Neural cell (in vitro differentiated cells): ENCODE data around the gene KDM8. TPM values are rescaled to one million over a fixed set of nuclear protein-coding genes. Genes with fewer than 3 reads are reported as not detected.

Experiments
- H2AFZ ChIP-seq: fragments of 200-600, 300-800 bp; sonication (generic), shearing (Covaris generic); 2 replicates; pipeline ENCODE4 v1.6.0; 2014; ENCODE audit warnings: low read depth, mild to moderate bottlenecking, antibody characterized with exemption, low read length, moderate library complexity
- H3F3A ChIP-seq: fragments of 200-600 bp; shearing (Covaris generic); 2 replicates; pipeline ENCODE4 v1.6.1; 2016; ENCODE audit warnings: mild to moderate bottlenecking, moderate library complexity, mixed read lengths, antibody characterized with exemption, low read length; ENCODE audit not compliant: insufficient read depth, poor library complexity, severe bottlenecking
- H3K27ac ChIP-seq: fragments of 200-600, 300-800 bp; sonication (generic), shearing (Covaris generic); 2 replicates; pipeline ENCODE4 v1.5.1; 2014; ENCODE audit warnings: mild to moderate bottlenecking, low read length, moderate library complexity
- H3K27me3 ChIP-seq: fragments of 300-800, 200-600 bp; sonication (generic), shearing (Covaris generic); 2 replicates; pipeline ENCODE4 v1.6.0; 2014; ENCODE audit warnings: mild to moderate bottlenecking, low read depth, low read length, moderate library complexity; ENCODE audit not compliant: insufficient read depth
- H3K36me3 ChIP-seq: fragments of 300-800, 200-600 bp; sonication (generic), shearing (Covaris generic); 2 replicates; pipeline ENCODE4 v1.5.1; 2014; ENCODE audit warnings: mild to moderate bottlenecking, antibody characterized with exemption, low read length, moderate library complexity; ENCODE audit not compliant: insufficient read depth
- H3K4me2 ChIP-seq: fragments of 300-800, 200-600 bp; sonication (generic), shearing (Covaris generic); 2 replicates; pipeline ENCODE4 v1.6.0; 2014; ENCODE audit warnings: mild to moderate bottlenecking, low read length
- H3K4me3 ChIP-seq: fragments of 300-800, 200-600 bp; sonication (generic), shearing (Covaris generic); 2 replicates; pipeline ENCODE4 v1.5.1; 2014; ENCODE audit warnings: mild to moderate bottlenecking, low read length, moderate library complexity
- H3K79me2 ChIP-seq: fragments of 200-600 bp; shearing (Covaris generic); replicated peaks from 2 replicates; pipeline ENCODE4 v1.6.0; 2014; ENCODE audit warnings: mild to moderate bottlenecking, low read length, moderate library complexity; ENCODE audit not compliant: insufficient read depth
- H3K9ac ChIP-seq: fragments of 300-800, 200-600 bp; sonication (generic), shearing (Covaris generic); 2 replicates; pipeline ENCODE4 v1.6.1; 2016; ENCODE audit warnings: mild to moderate bottlenecking, low read length, mixed read lengths
- H3K9me2 ChIP-seq: fragments of 200-600 bp; shearing (Covaris generic); 2 replicates; pipeline ENCODE4 v1.6.1; 2016; ENCODE audit warnings: mild to moderate bottlenecking, low read length, mixed read lengths; ENCODE audit not compliant: insufficient read depth
- H3K9me3 ChIP-seq: fragments of 200-600, 300-800 bp; sonication (generic), shearing (Covaris generic); 2 replicates; pipeline ENCODE4 v1.6.1; 2016; ENCODE audit warnings: mild to moderate bottlenecking, mixed run types, low read length, moderate library complexity, mixed read lengths
- H4K20me1 ChIP-seq: fragments of 200-600 bp; shearing (Covaris generic); 2 replicates; pipeline ENCODE4 v1.6.1; 2016; ENCODE audit warnings: mild to moderate bottlenecking, mixed run types; ENCODE audit not compliant: insufficient read depth
- EP300 ChIP-seq: fragments of 450-650 bp; conservative IDR thresholded peaks from 2 replicates; pipeline ENCODE4 v1.6.1; 2014; ENCODE audit warnings: antibody characterized with exemption, mild to moderate bottlenecking, moderate library complexity; ENCODE audit not compliant: poor library complexity, severe bottlenecking
- EZH2 ChIP-seq: fragments of 200-600, 300-800 bp; shearing (Covaris generic), sonication (generic); IDR thresholded peaks from 2 replicates; pipeline ENCODE4 v1.6.1; 2014; ENCODE audit warnings: antibody characterized with exemption, low read length, borderline replicate concordance, mild to moderate bottlenecking; ENCODE audit not compliant: insufficient read depth, poor library complexity, severe bottlenecking
- MXI1 ChIP-seq: fragments of 450-650 bp; conservative IDR thresholded peaks from 2 replicates; pipeline ENCODE4 v1.6.1; 2014; ENCODE audit warnings: antibody characterized with exemption, mild to moderate bottlenecking; ENCODE audit not compliant: poor library complexity, severe bottlenecking
- POLR2AphosphoS5 ChIP-seq: IDR thresholded peaks from 2 replicates; pipeline ENCODE4 v1.6.1; 2012
- RAD21 ChIP-seq: fragments of 450-650 bp; conservative IDR thresholded peaks from 2 replicates; pipeline ENCODE4 v1.6.1; 2014; ENCODE audit warnings: antibody characterized with exemption, mild to moderate bottlenecking, moderate library complexity
- SMC3 ChIP-seq: fragments of 450-650 bp; conservative IDR thresholded peaks from 2 replicates; pipeline ENCODE4 v1.6.1; 2014; ENCODE audit warnings: antibody characterized with exemption, mild to moderate bottlenecking, moderate library complexity; ENCODE audit not compliant: poor library complexity
- TAF1 ChIP-seq: IDR thresholded peaks from 2 replicates; pipeline ENCODE4 v1.6.1; 2012; ENCODE audit warnings: low read depth
- polyA plus RNA-seq: library from polyadenylated mRNA; depleted of rRNA; stranded (reverse); fragments of >200 nt; gene quantifications from 2 replicates; pipeline ENCODE4 v1.2.3, GENCODE V29; 2014
- TF ChIP-seq, protein P1 (sequence below): IDR thresholded peaks from 2 replicates; pipeline ENCODE4 v1.6.1; 2012; ENCODE audit warnings: borderline replicate concordance
- TF ChIP-seq, protein P2 (sequence below): fragments of 450-650 bp; IDR thresholded peaks from 2 replicates; pipeline ENCODE4 v1.5.1; 2014; ENCODE audit warnings: antibody characterized with exemption, mild to moderate bottlenecking, moderate library complexity; ENCODE audit not compliant: poor library complexity, severe bottlenecking

The KDM8 gene
- polyA plus RNA-seq, 1 donor from 2014 or later, result 4.0 TPM

DNA sequence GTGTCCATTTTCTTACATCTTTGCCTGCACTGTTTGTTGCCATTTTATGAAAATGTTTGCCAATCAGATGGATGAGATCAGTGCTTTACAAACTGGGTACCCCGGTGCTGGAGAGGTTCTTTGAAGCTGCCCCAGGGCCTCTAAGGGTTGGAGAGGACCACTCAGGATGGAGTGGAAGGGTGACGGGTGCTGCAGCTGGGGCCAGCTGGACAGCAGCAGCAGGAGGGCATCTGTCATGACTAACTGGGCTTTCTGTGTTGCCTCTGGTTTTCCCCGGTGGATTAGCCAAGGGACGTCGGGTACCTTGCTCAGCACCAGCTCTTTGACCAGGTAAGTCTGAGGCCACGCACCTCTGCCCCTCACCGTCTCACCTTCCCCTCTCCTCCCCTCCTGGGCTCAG, 12.3 kb downstream of the KDM8 start:
- no peaks in the 10 kb centered on the region for H3K79me2 ChIP-seq
- H3K9ac ChIP-seq, result no peak overlapping the region
- no peaks in the 10 kb centered on the region for H4K20me1 ChIP-seq
- H3K9me2 ChIP-seq, result no peaks in the 10 kb centered on the region
- H3K27ac ChIP-seq, result no peak overlapping the region
- no peak overlapping the region for H2AFZ ChIP-seq
- TF ChIP-seq, protein P1, sequence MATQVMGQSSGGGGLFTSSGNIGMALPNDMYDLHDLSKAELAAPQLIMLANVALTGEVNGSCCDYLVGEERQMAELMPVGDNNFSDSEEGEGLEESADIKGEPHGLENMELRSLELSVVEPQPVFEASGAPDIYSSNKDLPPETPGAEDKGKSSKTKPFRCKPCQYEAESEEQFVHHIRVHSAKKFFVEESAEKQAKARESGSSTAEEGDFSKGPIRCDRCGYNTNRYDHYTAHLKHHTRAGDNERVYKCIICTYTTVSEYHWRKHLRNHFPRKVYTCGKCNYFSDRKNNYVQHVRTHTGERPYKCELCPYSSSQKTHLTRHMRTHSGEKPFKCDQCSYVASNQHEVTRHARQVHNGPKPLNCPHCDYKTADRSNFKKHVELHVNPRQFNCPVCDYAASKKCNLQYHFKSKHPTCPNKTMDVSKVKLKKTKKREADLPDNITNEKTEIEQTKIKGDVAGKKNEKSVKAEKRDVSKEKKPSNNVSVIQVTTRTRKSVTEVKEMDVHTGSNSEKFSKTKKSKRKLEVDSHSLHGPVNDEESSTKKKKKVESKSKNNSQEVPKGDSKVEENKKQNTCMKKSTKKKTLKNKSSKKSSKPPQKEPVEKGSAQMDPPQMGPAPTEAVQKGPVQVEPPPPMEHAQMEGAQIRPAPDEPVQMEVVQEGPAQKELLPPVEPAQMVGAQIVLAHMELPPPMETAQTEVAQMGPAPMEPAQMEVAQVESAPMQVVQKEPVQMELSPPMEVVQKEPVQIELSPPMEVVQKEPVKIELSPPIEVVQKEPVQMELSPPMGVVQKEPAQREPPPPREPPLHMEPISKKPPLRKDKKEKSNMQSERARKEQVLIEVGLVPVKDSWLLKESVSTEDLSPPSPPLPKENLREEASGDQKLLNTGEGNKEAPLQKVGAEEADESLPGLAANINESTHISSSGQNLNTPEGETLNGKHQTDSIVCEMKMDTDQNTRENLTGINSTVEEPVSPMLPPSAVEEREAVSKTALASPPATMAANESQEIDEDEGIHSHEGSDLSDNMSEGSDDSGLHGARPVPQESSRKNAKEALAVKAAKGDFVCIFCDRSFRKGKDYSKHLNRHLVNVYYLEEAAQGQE, result no peak
- TF ChIP-seq MXI1, result no peak
- no peak for TF ChIP-seq EZH2
- no peak for TF ChIP-seq EP300
- no peak for TF ChIP-seq SMC3
- TF ChIP-seq POLR2AphosphoS5, result no peak
- no peak for TF ChIP-seq TAF1
- TF ChIP-seq, protein P2, sequence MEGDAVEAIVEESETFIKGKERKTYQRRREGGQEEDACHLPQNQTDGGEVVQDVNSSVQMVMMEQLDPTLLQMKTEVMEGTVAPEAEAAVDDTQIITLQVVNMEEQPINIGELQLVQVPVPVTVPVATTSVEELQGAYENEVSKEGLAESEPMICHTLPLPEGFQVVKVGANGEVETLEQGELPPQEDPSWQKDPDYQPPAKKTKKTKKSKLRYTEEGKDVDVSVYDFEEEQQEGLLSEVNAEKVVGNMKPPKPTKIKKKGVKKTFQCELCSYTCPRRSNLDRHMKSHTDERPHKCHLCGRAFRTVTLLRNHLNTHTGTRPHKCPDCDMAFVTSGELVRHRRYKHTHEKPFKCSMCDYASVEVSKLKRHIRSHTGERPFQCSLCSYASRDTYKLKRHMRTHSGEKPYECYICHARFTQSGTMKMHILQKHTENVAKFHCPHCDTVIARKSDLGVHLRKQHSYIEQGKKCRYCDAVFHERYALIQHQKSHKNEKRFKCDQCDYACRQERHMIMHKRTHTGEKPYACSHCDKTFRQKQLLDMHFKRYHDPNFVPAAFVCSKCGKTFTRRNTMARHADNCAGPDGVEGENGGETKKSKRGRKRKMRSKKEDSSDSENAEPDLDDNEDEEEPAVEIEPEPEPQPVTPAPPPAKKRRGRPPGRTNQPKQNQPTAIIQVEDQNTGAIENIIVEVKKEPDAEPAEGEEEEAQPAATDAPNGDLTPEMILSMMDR, result no peak
- TF ChIP-seq RAD21, result no peak
- no peaks in the 10 kb centered on the region for H3F3A ChIP-seq
- H3K9me3 ChIP-seq, result no peaks in the 10 kb centered on the region
- H3K27me3 ChIP-seq, result no peaks in the 10 kb centered on the region
- no peaks in the 10 kb centered on the region for H3K36me3 ChIP-seq
- H3K4me3 ChIP-seq, result no peak overlapping the region
- no peak overlapping the region for H3K4me2 ChIP-seq

DNA sequence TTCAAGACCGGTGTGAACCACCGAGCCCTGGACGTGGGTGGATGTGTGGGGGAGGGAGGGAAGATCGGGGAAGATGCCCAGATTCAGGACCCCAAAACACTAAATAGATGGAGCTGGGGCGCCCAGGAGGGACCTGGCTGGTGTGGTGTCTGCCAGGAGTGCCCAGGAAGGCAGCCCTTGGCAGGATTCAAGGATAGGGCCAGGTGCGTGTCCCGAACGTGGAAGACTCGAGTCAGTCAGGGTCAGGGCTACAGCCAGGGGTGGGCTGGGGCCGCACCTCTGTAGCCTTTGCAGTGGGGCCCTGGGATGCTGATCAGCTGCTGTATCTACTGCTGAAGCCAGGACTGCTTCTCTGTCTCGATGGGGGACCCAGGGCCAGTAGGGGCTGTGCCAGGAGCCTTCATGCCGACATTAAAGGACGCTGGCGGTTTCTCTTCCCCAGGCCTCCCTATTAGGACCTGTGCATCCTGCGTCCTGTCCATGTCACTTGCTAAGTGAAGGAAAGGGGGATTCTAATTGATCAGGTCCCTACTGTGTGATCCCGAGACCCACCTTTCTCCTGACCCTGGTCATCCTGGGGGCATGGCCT, 13.1 kb downstream of the KDM8 start:
- TF ChIP-seq RAD21 (no peak), EZH2 (no peak), EP300 (no peak), TAF1 (no peak), SMC3 (no peak), MXI1 (no peak), POLR2AphosphoS5 (no peak)
- TF ChIP-seq, protein P1, result no peak
- TF ChIP-seq, protein P2, result no peak
- Histone ChIP-seq H3K79me2 (no peaks in the 10 kb centered on the region), H3K4me2 (no peak overlapping the region), H2AFZ (no peak overlapping the region), H3K9me3 (no peaks in the 10 kb centered on the region), H3K4me3 (no peak overlapping the region), H3K9ac (no peak overlapping the region), H3K27ac (no peak overlapping the region), H3K27me3 (no peaks in the 10 kb centered on the region), H3K36me3 (no peaks in the 10 kb centered on the region), H3K9me2 (no peaks in the 10 kb centered on the region), H3F3A (no peaks in the 10 kb centered on the region), H4K20me1 (no peaks in the 10 kb centered on the region)
